GM18951 (cell line): ENCODE data around the gene FAM234B.

Source experiments
- POLR2A ChIP-seq: IDR thresholded peaks from 4 replicates; pipeline ENCODE4 v1.6.1; 2011; ENCODE audit warnings: mild to moderate bottlenecking; ENCODE audit not compliant: insufficient read length, insufficient read depth; ENCODE audit errors: extremely low read depth
- in situ Hi-C: fragments of 300-500 bp; cut with MboI; formaldehyde crosslinking; loops from one replicate; pipeline ENCODE4 v1.12.0; 2022; ENCODE audit warnings: low sequenced_read_pairs, mixed read lengths, inconsistent platforms; ENCODE audit not compliant: unreplicated experiment

Gene FAM234B

GRCh38 chr12:13044002-13044905 lies at the start of gene FAM234B:
Gene FAM234B (plus strand): TSS chr12:13044381. CDS start chr12:13044404, 23 bp downstream.
- in situ Hi-C loops, result no loop called here
- peak; percentile 51 for TF ChIP-seq POLR2A

GRCh38 chr12:12995088-12995487 lies 49.1 kb upstream of the FAM234B start:
- in situ Hi-C loops, result no loop called here
- no peak for TF ChIP-seq POLR2A

- in situ Hi-C loops, result no loop called here
These were observed 48.0 kb upstream of the FAM234B start for GRCh38 chr12:12996209-12996608.

GRCh38 chr12:12997156-12997555 lies 47.0 kb upstream of the FAM234B start:
- no peak for TF ChIP-seq POLR2A
- in situ Hi-C loops, result no loop called here

More at GRCh38 chr12:12996209-12996608, 48.0 kb upstream of the FAM234B start:
- TF ChIP-seq POLR2A, result no peak

- in situ Hi-C loops, result no loop called here
- TF ChIP-seq POLR2A, result no peak
These were observed 46.4 kb upstream of the FAM234B start for GRCh38 chr12:12997734-12998133.

- TF ChIP-seq POLR2A, result no peak
These were observed 45.9 kb upstream of the FAM234B start for GRCh38 chr12:12998248-12998647.

GRCh38 chr12:12999271-12999958 lies 44.8 kb upstream of the FAM234B start:
- TF ChIP-seq POLR2A, result no peak
- in situ Hi-C loops, result no loop called here

More at GRCh38 chr12:12998248-12998647, 45.9 kb upstream of the FAM234B start:
- in situ Hi-C loops, result no loop called here

- in situ Hi-C loops, result no loop called here
- TF ChIP-seq POLR2A, result no peak
These were observed 44.1 kb upstream of the FAM234B start, which contains the start of gene HEBP1 for GRCh38 chr12:12999959-13000615. Gene HEBP1 (minus strand): TSS chr12:13000265. CDS start chr12:13000114, 151 bp downstream.

GRCh38 chr12:13000616-13000924 lies 43.6 kb upstream of the FAM234B start:
- TF ChIP-seq POLR2A, result no peak
- in situ Hi-C loops, result no loop called here

- TF ChIP-seq POLR2A, result no peak
- in situ Hi-C loops, result no loop called here
These were observed 43.0 kb upstream of the FAM234B start for GRCh38 chr12:13000925-13001774.

GRCh38 chr12:13001775-13002040 lies 42.5 kb upstream of the FAM234B start:
- TF ChIP-seq POLR2A, result no peak
- in situ Hi-C loops, result no loop called here

GRCh38 chr12:13002301-13003097 lies 41.7 kb upstream of the FAM234B start:
- in situ Hi-C loops, result no loop called here
- TF ChIP-seq POLR2A, result no peak
